ENCODE data around the gene PPME1.

PPME1 gene

GRCh38 chr11:74255741-74256375 is 84.8 kb downstream of the PPME1 start:
- Histone ChIP-seq H3K4me3 (ENCODE audit: insufficient read depth, low read depth, low read length) (no peak overlapping the region), H3K36me3 (ENCODE audit: control insufficient read depth, insufficient read depth, low read length) (peaks cover 18% of the 10 kb centered on the region), H3K9me3 (ENCODE audit: control insufficient read depth, low read length) (no peaks in the 10 kb centered on the region), H3K4me1 (ENCODE audit: control insufficient read depth, insufficient read depth, low read length) (peaks cover 4% of the 10 kb centered on the region), H3K27ac (ENCODE audit: insufficient read depth, low read depth, low read length, poor library complexity, severe bottlenecking) (no peak overlapping the region), H3K27me3 (ENCODE audit: control insufficient read depth, insufficient read depth, low read length, poor library complexity, severe bottlenecking) (no peaks in the 10 kb centered on the region)
- 72 to 73% methylated on average over 5 of the region's 5 CpGs for WGBS, 2 experiments

GRCh38 chr11:74256378-74257133 is 85.5 kb downstream of the PPME1 start:
- Histone ChIP-seq H3K36me3 (ENCODE audit: control insufficient read depth, insufficient read depth, low read length) (peaks cover 11% of the 10 kb centered on the region), H3K27ac (ENCODE audit: insufficient read depth, low read depth, low read length, poor library complexity, severe bottlenecking) (no peak overlapping the region), H3K4me3 (ENCODE audit: insufficient read depth, low read depth, low read length) (no peak overlapping the region), H3K27me3 (ENCODE audit: control insufficient read depth, insufficient read depth, low read length, poor library complexity, severe bottlenecking) (no peaks in the 10 kb centered on the region), H3K4me1 (ENCODE audit: control insufficient read depth, insufficient read depth, low read length) (peaks cover 4% of the 10 kb centered on the region), H3K9me3 (ENCODE audit: control insufficient read depth, low read length) (no peaks in the 10 kb centered on the region)
- WGBS, 2 experiments: 91% methylated on average over 5 of the region's 5 CpGs

GRCh38 chr11:74257959-74258553 is 87.0 kb downstream of the PPME1 start:
- H3K36me3 ChIP-seq (ENCODE audit: control insufficient read depth, insufficient read depth, low read length): peaks cover 9% of the 10 kb centered on the region
- no peaks in the 10 kb centered on the region for H3K27me3 ChIP-seq (ENCODE audit: control insufficient read depth, insufficient read depth, low read length, poor library complexity, severe bottlenecking)
- H3K4me1 ChIP-seq (ENCODE audit: control insufficient read depth, insufficient read depth, low read length): peaks cover 4% of the 10 kb centered on the region
- no peaks in the 10 kb centered on the region for H3K9me3 ChIP-seq (ENCODE audit: control insufficient read depth, low read length)
- H3K4me3 ChIP-seq (ENCODE audit: insufficient read depth, low read depth, low read length): no peak overlapping the region
- 87% methylated on average over 4 of the region's 4 CpGs for WGBS, 2 experiments
- no peak overlapping the region for H3K27ac ChIP-seq (ENCODE audit: insufficient read depth, low read depth, low read length, poor library complexity, severe bottlenecking)

DNA sequence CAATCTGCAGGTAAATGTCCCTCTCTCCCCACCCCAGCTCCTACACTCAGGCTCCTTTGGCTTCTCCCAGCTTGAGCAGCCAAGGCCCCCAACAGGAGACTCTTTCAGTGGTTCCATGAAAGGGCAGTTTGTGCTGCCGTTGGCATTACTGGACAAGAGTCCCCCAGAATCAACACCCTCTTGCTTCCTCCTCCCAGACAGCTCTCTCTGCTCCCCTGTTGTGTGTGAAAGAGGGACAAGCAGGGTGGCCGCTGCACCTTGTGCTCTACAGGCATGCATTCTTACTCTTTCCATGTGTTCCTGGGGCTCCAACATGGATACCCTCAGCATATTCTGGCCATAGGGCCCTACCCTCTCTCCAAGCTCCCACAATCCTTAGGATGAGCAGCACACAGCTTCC is 91.6 kb downstream of the PPME1 start:
- Histone ChIP-seq H3K36me3 (ENCODE audit: control insufficient read depth, insufficient read depth, low read length) (no peaks in the 10 kb centered on the region), H3K9me3 (ENCODE audit: control insufficient read depth, low read length) (no peaks in the 10 kb centered on the region), H3K27me3 (ENCODE audit: control insufficient read depth, insufficient read depth, low read length, poor library complexity, severe bottlenecking) (no peaks in the 10 kb centered on the region), H3K4me3 (ENCODE audit: insufficient read depth, low read depth, low read length) (no peak overlapping the region), H3K4me1 (ENCODE audit: control insufficient read depth, insufficient read depth, low read length) (peaks cover 4% of the 10 kb centered on the region), H3K27ac (ENCODE audit: insufficient read depth, low read depth, low read length, poor library complexity, severe bottlenecking) (no peak overlapping the region)
- 91% methylated on average over 2 of the region's 2 CpGs for WGBS, 2 experiments

GRCh38 chr11:74265256-74265655 is 94.2 kb downstream of the PPME1 start:
- no peaks in the 10 kb centered on the region for H3K27me3 ChIP-seq (ENCODE audit: control insufficient read depth, insufficient read depth, low read length, poor library complexity, severe bottlenecking)
- WGBS, 2 experiments: 83 to 91% methylated on average over 1 of the region's 1 CpG
- no peak overlapping the region for H3K27ac ChIP-seq (ENCODE audit: insufficient read depth, low read depth, low read length, poor library complexity, severe bottlenecking)
- H3K4me3 ChIP-seq (ENCODE audit: insufficient read depth, low read depth, low read length): no peak overlapping the region
- H3K4me1 ChIP-seq (ENCODE audit: control insufficient read depth, insufficient read depth, low read length): no peaks in the 10 kb centered on the region
- no peaks in the 10 kb centered on the region for H3K36me3 ChIP-seq (ENCODE audit: control insufficient read depth, insufficient read depth, low read length)
- no peaks in the 10 kb centered on the region for H3K9me3 ChIP-seq (ENCODE audit: control insufficient read depth, low read length)

GRCh38 chr11:74267014-74267413 is 95.9 kb downstream of the PPME1 start:
- Histone ChIP-seq H3K36me3 (ENCODE audit: control insufficient read depth, insufficient read depth, low read length) (no peaks in the 10 kb centered on the region), H3K27me3 (ENCODE audit: control insufficient read depth, insufficient read depth, low read length, poor library complexity, severe bottlenecking) (no peaks in the 10 kb centered on the region), H3K27ac (ENCODE audit: insufficient read depth, low read depth, low read length, poor library complexity, severe bottlenecking) (no peak overlapping the region), H3K9me3 (ENCODE audit: control insufficient read depth, low read length) (no peaks in the 10 kb centered on the region), H3K4me1 (ENCODE audit: control insufficient read depth, insufficient read depth, low read length) (no peaks in the 10 kb centered on the region), H3K4me3 (ENCODE audit: insufficient read depth, low read depth, low read length) (no peak overlapping the region)
- WGBS, 2 experiments: 91 to 93% methylated on average over 6 of the region's 6 CpGs

DNA sequence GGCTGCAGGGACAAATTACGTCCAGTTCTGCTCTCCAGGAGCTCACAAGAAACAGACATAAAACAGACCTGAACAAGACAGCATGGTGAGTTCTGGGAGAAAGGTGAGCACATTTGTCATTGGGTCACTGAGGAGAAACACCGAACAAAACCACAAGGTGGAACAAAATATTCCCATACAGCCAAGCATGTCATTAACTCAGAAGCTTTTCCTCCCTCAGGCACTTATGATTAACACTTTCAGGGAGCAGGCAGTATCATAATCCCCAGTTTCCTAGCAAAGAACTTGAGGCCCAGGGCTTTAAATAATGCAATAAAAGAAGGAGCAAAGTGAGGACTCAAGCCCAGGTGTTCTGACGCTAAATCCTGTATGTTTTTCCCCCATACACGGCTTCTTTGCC is 97.4 kb downstream of the PPME1 start:
- Histone ChIP-seq H3K4me1 (ENCODE audit: control insufficient read depth, insufficient read depth, low read length) (no peaks in the 10 kb centered on the region), H3K27ac (ENCODE audit: insufficient read depth, low read depth, low read length, poor library complexity, severe bottlenecking) (no peak overlapping the region), H3K9me3 (ENCODE audit: control insufficient read depth, low read length) (no peaks in the 10 kb centered on the region), H3K4me3 (ENCODE audit: insufficient read depth, low read depth, low read length) (no peak overlapping the region), H3K27me3 (ENCODE audit: control insufficient read depth, insufficient read depth, low read length, poor library complexity, severe bottlenecking) (no peaks in the 10 kb centered on the region), H3K36me3 (ENCODE audit: control insufficient read depth, insufficient read depth, low read length) (no peaks in the 10 kb centered on the region)
- 89 to 90% methylated on average over 4 of the region's 4 CpGs for WGBS, 2 experiments

- Histone ChIP-seq H3K9me3 (ENCODE audit: control insufficient read depth, low read length) (no peaks in the 10 kb centered on the region), H3K27ac (ENCODE audit: insufficient read depth, low read depth, low read length, poor library complexity, severe bottlenecking) (no peak overlapping the region), H3K4me3 (ENCODE audit: insufficient read depth, low read depth, low read length) (no peak overlapping the region), H3K4me1 (ENCODE audit: control insufficient read depth, insufficient read depth, low read length) (no peaks in the 10 kb centered on the region), H3K36me3 (ENCODE audit: control insufficient read depth, insufficient read depth, low read length) (no peaks in the 10 kb centered on the region), H3K27me3 (ENCODE audit: control insufficient read depth, insufficient read depth, low read length, poor library complexity, severe bottlenecking) (no peaks in the 10 kb centered on the region)
- 91 to 97% methylated on average over 11 of the region's 11 CpGs for WGBS, 2 experiments
These were observed 98.2 kb downstream of the PPME1 start for GRCh38 chr11:74269161-74269811.

- Histone ChIP-seq H3K9me3 (ENCODE audit: control insufficient read depth, low read length) (no peaks in the 10 kb centered on the region), H3K4me1 (ENCODE audit: control insufficient read depth, insufficient read depth, low read length) (no peaks in the 10 kb centered on the region), H3K27ac (ENCODE audit: insufficient read depth, low read depth, low read length, poor library complexity, severe bottlenecking) (no peak overlapping the region), H3K27me3 (ENCODE audit: control insufficient read depth, insufficient read depth, low read length, poor library complexity, severe bottlenecking) (no peaks in the 10 kb centered on the region), H3K36me3 (ENCODE audit: control insufficient read depth, insufficient read depth, low read length) (no peaks in the 10 kb centered on the region), H3K4me3 (ENCODE audit: insufficient read depth, low read depth, low read length) (no peak overlapping the region)
- 93 to 94% methylated on average over 4 of the region's 4 CpGs for WGBS, 2 experiments
These were observed 101.2 kb downstream of the PPME1 start for GRCh38 chr11:74272276-74272675.

GRCh38 chr11:74276581-74276980 is 105.5 kb downstream of the PPME1 start:
- 90 to 100% methylated on average over 1 to 2 of the region's 2 CpGs for WGBS, 2 experiments
- no peak overlapping the region for H3K4me3 ChIP-seq (ENCODE audit: insufficient read depth, low read depth, low read length)
- H3K27me3 ChIP-seq (ENCODE audit: control insufficient read depth, insufficient read depth, low read length, poor library complexity, severe bottlenecking): no peaks in the 10 kb centered on the region
- no peaks in the 10 kb centered on the region for H3K9me3 ChIP-seq (ENCODE audit: control insufficient read depth, low read length)
- H3K27ac ChIP-seq (ENCODE audit: insufficient read depth, low read depth, low read length, poor library complexity, severe bottlenecking): no peak overlapping the region
- H3K36me3 ChIP-seq (ENCODE audit: control insufficient read depth, insufficient read depth, low read length): no peaks in the 10 kb centered on the region
- no peaks in the 10 kb centered on the region for H3K4me1 ChIP-seq (ENCODE audit: control insufficient read depth, insufficient read depth, low read length)
